Fibroblast of pulmonary artery (primary cell): ENCODE data around the gene ACOXL.

Source experiments
- DNase-seq: peaks from one replicate; pipeline ENCODE4 v3.0.0-alpha.2; 2010; ENCODE audit warnings: low read depth
- H3K4me3 ChIP-seq: replicated peaks from 2 replicates; pipeline ENCODE4 v1.5.1; 2011; ENCODE audit warnings: low read depth, mild to moderate bottlenecking, control low read depth, low read length, moderate library complexity
- TF ChIP-seq, protein P1 (sequence below): IDR thresholded peaks from 2 replicates; pipeline ENCODE4 v1.5.1; 2011; ENCODE audit warnings: mild to moderate bottlenecking, control low read depth, low read length, inconsistent platforms; ENCODE audit errors: missing control alignments

Gene ACOXL

DNA sequence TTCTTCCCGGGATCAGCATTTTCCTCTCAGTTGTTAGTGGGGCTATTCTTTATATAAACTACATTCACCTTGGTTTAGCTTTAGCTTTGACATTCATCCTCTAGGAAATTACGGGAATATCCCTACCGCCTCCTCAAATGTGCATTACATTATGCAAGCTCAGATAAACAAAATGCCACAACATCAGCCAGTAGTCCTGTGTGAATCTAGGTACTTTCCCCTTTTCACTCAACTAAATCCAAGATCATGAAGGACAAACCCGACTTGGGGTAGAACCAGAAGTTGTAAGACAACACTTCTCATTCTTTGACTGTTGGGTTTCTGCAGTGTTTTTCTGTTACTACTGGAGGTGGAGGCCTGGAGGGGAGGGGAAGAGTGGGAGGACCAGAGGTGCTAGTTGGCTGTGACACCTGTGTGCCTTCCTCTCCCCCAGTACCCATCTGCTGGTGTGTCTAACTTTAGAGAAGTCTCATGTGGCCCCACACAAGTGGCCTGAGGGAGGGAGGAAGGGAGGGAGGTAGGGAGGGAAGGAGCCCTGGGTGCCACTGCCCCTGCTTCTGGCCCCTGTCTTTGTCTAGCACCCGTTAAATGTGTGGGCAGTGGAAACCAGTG, 303.6 kb downstream of the ACOXL start:
- DNase-seq = no peak
- TF ChIP-seq, protein P1, sequence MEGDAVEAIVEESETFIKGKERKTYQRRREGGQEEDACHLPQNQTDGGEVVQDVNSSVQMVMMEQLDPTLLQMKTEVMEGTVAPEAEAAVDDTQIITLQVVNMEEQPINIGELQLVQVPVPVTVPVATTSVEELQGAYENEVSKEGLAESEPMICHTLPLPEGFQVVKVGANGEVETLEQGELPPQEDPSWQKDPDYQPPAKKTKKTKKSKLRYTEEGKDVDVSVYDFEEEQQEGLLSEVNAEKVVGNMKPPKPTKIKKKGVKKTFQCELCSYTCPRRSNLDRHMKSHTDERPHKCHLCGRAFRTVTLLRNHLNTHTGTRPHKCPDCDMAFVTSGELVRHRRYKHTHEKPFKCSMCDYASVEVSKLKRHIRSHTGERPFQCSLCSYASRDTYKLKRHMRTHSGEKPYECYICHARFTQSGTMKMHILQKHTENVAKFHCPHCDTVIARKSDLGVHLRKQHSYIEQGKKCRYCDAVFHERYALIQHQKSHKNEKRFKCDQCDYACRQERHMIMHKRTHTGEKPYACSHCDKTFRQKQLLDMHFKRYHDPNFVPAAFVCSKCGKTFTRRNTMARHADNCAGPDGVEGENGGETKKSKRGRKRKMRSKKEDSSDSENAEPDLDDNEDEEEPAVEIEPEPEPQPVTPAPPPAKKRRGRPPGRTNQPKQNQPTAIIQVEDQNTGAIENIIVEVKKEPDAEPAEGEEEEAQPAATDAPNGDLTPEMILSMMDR = no peak
- no peak overlapping the region for H3K4me3 ChIP-seq

DNA sequence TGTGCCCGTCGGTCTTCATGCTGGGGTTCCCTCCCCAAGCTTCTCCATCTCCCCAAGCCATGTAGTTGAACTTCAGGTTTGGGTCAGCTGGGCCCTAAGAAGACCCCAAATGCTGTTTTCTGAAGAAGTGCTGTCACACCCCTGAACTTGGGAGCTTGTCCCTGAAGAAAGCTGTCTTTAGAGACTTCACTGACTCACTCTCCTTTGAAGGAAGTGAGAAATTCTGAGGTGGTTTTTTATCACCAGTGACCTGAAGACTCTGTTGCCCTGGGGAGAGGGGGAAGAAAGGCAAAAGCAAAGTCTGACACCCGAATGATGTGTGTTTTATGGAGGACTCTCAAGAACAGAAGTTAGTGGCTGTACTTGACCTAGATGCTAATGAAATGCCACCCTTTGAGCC, 304.8 kb downstream of the ACOXL start:
- DNase-seq = no peak
- TF ChIP-seq, protein P1 = no peak
- H3K4me3 ChIP-seq = no peak overlapping the region

DNA sequence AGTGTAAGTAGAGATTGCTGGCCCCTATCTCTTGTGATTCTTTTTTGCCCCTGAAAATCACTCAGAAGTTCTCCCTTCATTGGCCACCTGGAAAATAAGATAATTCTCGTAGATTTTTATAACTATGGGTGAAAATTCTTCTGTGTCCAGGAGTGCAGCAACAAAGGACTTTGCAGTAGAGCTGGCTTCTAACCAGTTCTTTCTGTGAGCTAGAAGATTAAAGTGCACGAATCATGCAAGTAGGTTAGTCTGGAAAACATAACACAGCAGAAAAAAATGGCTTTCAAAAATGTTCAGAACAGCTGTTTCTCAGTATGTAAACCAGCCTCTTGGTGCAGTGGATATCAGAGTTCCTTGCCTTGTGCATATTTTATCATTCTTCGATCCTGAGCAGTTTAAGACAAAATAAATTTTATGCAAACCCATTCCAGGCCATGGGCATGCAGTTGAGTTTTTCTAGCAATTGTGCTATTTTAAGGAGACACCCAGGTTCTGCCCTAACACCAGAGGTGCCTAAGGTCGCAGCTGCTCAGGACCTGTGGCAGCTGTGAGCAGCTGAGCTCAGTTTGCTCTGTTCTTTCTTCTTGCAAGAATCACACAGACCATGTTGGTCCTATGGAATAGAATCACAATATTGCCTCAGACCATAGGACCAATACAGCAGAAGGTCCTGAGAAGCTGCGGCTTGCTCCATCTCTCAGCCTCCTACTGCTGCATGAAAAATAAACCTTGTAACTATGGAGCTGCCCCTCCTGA, 307.4 kb downstream of the ACOXL start:
- TF ChIP-seq, protein P1 = no peak
- no peak for DNase-seq
- no peak overlapping the region for H3K4me3 ChIP-seq

DNA sequence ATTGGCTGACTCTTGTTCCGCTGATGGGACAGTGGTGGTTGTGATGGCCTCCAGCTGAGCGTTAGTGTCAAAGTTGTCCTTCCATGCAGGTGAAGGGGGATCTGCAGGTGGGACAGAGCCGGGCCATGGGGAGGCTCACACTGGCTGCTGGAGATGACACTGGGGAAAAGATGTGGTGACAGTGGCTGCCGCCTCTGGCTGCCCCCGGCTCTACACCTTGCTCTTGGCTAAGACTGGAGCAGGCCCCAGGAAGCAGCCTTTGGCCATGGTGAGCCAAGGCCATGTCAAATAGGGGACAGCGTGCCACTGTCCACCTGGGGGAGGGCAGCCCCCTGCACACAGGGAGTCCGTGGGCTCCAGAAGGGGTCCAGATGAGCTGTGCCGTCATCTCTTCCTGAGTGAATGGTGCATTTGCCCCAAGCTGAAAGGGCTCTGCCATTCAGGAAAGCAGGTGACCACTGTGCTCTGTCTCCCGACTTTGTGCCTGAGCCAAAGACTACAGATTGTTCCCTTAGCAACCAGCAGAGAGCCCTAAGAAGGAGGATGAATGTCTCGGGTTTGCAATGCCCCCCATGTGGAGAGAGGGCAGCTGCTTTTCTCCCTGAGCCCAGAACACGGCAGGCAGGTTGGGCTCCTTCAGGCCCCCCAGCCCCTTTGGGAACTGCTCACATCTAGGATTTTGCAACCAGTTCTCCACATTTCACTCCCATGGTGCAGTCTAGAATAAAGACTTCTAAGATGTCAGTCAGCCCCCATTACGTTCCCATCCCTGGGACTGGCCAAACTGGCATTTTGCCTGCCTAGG, 309.2 kb downstream of the ACOXL start:
- TF ChIP-seq, protein P1 = no peak
- H3K4me3 ChIP-seq = no peak overlapping the region
- DNase-seq = no peak

DNA sequence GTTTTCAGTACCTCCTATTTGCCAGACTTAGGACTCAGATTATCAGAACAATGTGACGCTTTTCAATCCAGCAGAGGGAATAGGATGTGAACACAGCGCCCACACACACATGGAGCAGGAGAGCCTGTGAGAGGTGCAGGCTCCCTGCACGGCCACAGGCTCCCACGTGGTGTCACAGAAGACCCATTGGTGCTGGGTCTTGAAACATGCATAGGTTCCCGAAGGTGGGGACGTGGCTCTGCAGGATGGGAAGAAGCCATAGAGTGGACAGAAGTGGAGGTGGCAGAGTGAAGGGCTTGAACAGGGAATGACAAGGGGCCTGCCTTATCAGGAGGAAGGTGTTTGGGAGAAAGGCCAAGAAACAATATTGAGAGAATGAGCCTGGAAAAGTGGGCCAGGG, 309.9 kb downstream of the ACOXL start:
- TF ChIP-seq, protein P1 = no peak
- no peak overlapping the region for H3K4me3 ChIP-seq
- no peak for DNase-seq

DNA sequence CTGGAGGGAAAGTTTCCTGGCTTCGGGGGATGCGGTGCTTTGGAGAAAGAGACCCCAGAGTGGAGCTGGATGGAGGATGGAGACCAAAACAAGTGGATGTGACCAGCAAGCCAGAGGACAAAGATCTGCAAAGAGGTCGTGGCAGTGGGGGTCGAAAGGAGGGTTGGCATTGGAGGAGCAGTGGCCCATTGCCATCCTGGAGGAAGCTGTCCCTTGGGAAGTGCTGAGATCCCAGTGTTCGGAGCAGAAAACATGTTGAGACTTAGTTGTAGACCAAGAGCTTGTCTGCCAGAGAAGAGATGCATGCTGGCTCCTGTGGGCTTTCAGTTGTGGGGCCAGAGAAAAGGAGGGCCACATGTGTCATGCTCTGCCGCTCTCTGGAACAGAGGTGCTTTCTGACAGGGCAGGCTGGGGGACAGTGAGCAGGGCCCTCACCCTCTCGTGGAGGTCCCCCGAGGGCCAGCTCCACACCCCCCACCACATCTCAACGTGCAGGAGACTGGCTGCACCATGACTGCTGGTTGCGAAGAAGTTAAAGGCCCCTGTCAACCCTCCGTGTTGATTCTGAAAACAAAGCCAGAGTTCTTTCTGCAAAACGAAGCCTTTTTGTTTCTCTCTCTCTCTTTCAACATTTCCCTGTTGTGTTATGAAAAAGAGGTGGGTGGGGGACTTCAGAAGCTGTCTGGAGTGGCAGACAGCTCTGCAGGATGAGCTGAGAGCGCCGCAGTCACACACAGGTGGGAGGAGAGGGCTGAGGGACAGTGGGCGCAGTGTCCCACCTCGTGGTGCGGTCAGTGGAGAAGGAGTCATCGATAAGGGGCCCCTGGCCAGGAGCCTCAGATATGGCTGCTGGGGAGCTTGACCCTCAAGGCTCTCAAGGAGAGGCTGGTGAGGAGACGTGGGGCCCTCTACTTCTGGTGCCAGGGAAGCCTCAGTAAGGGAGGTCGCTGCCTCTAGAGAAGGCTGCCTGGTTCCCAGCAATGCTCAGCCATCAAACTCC, 310.7 kb downstream of the ACOXL start:
- no peak overlapping the region for H3K4me3 ChIP-seq
- DNase-seq = no peak
- TF ChIP-seq, protein P1 = no peak
